Renal cortex interstitium (tissue), 11 donors: Measurements from ENCODE around the gene KRI1. TPM values are rescaled to one million over a fixed set of nuclear protein-coding genes. Genes with fewer than 3 reads are reported as not detected.
A peak's percentile ranks its signal among the peaks of the same experiment; 100 is the strongest.
"Not testable (repeated sequence)": the region's sequence is repeated elsewhere in the genome, so short reads cannot be mapped to it uniquely, and the experiment has no call there.

Source experiments
- DNase-seq, 11 donors: peaks; one replicate each; pipeline ENCODE4 v3.0.0-alpha.2; 2013; ENCODE audit warnings: low read depth in 9 of 11, low spot score in 4 of 11; ENCODE audit errors: extremely low read depth in 1 of 11
- polyA plus RNA-seq, 3 donors: library from polyadenylated mRNA; unstranded; fragments of 120-200 nt; gene quantifications; one replicate each; pipeline ENCODE4 v1.2.1, GENCODE V29; 2013; ENCODE audit not compliant: insufficient read length in 3 of 3

KRI1 gene
- polyA plus RNA-seq, 3 donors, result 33.8 to 36.7 (median 34.4) TPM

- DNase-seq, result no peak
Measured at GRCh38 chr19:10583036-10583776, 17.4 kb upstream of the KRI1 start.

GRCh38 chr19:10582091-10582490, 16.3 kb upstream of the KRI1 start:
- no peak for DNase-seq

GRCh38 chr19:10580979-10581631, 15.3 kb upstream of the KRI1 start:
- DNase-seq, result peak in 9 of 11 donors; percentile 74 to 91 (median 85)

- DNase-seq, result no peak
Measured at GRCh38 chr19:10577951-10578350, 12.1 kb upstream of the KRI1 start.

- no peak for DNase-seq
Measured at GRCh38 chr19:10575011-10575716, 9.4 kb upstream of the KRI1 start.

- no peak for DNase-seq
Measured at GRCh38 chr19:10574462-10574861, 8.7 kb upstream of the KRI1 start.

GRCh38 chr19:10573793-10574192, 8.0 kb upstream of the KRI1 start:
- DNase-seq, result not testable (repeated sequence)

GRCh38 chr19:10568826-10569651, 3.2 kb upstream of the KRI1 start, which contains the start of gene CDKN2D:
Gene CDKN2D, minus strand, starts transcription at chr19:10568979. Its CDS starts 326 bp downstream, at chr19:10568653.
- peak; percentile 94 to 100 (median 99) for DNase-seq

- no peak for DNase-seq
Measured at GRCh38 chr19:10568062-10568825, 2.4 kb upstream of the KRI1 start.

- no peak for DNase-seq
Measured at GRCh38 chr19:10567656-10568055, 1.8 kb upstream of the KRI1 start.

- DNase-seq, result no peak
Measured at GRCh38 chr19:10566658-10567410, 1.0 kb upstream of the KRI1 start.

GRCh38 chr19:10566408-10566657, 523 bp upstream of the KRI1 start:
- no peak for DNase-seq

GRCh38 chr19:10565028-10565566, 713 bp downstream of the KRI1 start:
- DNase-seq, result no peak

GRCh38 chr19:10562609-10563008, 3.2 kb downstream of the KRI1 start:
- DNase-seq, result no peak

- no peak for DNase-seq
Measured at GRCh38 chr19:10560154-10560553, 5.7 kb downstream of the KRI1 start.

GRCh38 chr19:10557603-10558197, 8.1 kb downstream of the KRI1 start:
- DNase-seq, result no peak

GRCh38 chr19:10555610-10555973, 10.2 kb downstream of the KRI1 start:
- no peak for DNase-seq
